Stimulated activated CD8-positive, alpha-beta memory T cell treated with anti-CD3 and anti-CD28 coated beads, Interleukin-2, amount 100 ng/mL, for 48 hours (primary cell): ENCODE data around the gene SPRTN.

Source experiments
- DNase-seq, 2 donors: peaks; one replicate each; pipeline ENCODE4 v3.0.0-alpha.2; 2020; ENCODE audit warnings: low read depth in 2 of 2

The SPRTN gene

GRCh38 chr1:231376875-231377549 is 38.9 kb downstream of the SPRTN start:
- DNase-seq, result no peak

DNA sequence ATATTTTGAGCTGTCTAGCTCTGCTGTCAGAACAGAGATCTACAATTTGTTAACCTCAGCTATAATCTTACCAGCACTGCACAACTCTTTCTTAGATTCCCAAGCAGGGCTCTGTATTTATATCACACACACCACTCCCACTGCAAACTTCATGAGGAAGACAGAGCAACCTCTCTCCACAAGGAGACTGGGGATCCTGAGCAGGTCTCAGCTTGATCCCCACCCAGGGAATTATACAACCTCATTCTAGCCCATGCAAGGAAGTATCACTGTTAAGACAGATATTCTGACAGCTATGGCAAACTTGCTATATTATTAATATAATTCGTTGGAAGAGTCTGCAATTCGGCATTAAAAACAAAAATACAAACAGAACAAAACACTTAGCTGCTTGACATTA is 43.6 kb downstream of the SPRTN start:
- DNase-seq, result no peak

GRCh38 chr1:231382426-231382825 is 44.3 kb downstream of the SPRTN start:
- no peak for DNase-seq

DNA sequence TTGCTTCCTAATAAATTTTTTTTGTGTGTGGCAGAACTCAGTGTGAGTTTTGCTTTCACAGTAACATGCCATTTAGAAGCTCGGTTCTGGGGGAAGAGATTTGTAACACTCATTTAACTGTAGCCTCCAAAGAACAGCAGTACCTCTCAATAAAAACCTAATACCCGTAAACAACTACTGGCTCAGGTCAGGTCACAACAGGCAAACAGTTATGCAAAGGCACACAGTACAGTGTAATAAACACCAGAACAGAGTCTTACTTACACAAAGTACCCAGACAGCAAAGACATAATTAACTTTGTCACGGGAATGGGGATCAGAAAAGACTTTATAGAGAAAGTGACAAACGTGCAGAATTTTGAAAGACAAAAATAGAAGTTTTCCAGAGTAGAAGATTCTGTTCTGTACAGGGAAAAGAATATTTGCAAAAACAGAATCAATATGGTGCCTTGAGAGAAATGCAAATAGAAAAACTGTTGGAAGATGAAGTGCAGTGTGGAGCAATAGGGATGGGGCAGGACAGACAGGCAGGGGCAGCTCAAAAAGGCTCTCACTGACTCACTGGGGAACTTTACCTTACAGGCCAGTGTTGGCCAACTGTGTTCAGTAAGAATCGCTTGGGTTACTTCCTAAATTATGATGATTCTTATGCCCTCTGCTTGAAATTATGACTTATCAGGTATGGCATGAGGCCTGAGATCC is 45.2 kb downstream of the SPRTN start:
- no peak for DNase-seq

DNA sequence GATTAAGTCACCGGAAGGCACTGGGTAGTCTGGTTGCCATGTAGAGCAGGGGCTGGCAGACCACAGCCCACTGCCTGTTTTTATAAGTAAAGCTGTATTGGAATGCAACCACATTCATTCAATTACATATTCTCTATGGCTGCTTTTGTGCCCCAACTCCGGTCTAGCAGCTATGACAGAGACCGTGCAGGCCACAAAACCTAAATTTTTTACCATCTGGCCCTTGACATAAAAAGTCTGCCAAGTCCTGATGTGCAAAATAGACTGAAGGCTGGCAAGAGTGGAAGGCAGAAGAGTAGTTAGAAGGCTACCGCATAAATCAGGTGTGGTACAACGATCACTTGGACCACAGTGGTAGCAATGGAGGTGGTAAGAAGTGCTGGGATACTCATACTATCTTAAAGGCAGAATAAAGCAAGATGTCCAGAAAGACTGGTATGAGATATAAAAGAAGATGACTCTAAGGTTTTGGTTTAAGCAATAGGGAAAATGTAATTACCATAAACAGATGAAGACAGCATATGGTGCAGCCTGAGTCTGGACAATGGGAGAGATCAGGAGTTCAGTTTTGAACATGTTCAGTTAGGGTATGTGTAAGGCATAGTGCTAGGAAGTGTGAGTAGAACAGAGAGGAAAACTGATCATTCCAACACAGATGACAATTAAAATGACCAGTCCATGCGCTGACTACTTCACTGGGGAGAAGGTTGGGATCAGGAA is 46.8 kb downstream of the SPRTN start:
- DNase-seq, result no peak

- no peak for DNase-seq
These were observed 47.3 kb downstream of the SPRTN start for GRCh38 chr1:231385416-231385748.

DNA sequence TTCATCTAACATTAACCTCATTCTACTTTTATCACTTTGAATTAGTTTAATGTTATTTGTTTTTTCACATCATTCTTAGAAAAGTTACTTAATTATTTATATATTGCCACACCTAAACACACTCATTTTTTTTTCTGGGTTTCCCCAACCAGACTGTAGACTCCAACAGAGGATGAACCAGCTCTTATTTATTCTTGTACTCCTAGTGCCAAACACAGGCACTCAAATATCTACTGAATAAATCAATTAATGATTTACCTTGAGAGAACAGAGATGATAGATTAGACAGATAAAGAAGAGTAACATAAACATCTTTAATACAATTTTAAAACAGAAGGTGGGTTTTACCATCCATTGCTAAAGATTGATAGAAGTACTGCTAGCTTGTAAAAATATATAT is 48.4 kb downstream of the SPRTN start:
- DNase-seq, result no peak

DNA sequence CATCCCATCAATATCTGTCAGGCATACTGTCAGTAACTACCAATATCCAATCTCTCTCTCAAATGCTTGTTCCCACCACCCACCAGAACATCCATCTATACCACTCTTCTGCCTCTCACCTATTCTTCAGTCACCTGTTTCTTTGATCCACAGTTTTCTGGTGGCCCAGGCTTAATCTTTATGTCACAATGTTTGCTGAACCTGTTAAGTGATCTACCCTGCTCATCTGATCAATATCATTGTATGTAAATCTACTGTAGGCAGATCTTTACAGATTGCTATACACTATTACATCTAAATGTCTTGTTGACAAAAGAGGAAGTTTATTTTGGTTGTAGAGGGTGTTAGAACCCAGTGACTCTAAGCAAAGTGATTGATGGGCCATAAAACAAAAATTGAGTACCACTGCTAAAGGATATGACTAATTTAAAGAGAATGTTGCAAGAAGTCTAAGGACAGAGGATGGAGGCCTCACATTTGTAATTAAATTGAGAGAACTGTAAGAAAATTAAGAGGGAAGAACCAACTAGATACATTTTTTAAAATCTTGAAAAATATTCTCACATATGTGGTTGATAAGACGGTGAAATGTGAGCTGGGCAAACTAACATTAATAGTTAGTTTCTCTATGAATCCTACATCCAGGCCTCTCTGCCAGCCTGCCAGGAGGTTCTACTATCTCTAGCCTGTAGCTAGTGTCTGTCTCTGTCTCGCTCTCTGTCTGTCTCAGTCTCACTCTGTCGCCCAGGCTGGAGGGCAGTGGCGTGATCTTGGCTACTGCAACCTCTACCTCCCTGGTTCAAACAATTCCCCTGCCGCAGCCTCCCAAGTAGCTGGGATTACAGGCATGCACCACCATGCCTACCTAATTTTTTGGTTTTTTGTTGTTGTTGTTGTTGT is 49.9 kb downstream of the SPRTN start:
- DNase-seq, result no peak

DNA sequence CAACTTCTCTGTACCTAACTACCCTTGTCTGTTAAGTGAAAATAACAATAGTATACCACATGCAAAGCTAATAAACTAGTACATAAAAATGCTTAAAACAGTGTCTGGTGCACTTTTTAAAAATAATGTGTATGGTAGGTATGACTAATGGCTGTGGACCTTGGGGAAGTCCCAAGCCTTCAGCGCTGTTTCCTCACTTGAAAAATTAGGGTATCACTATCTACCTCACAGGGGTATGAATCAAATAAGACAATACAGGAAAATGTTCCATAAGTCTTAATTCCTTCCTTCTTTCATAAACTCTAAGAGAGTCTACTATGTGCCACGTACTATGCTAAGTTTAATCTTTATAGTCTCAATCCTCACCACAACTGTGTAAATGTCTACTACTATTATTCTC is 52.0 kb downstream of the SPRTN start:
- no peak for DNase-seq

GRCh38 chr1:231392389-231393131 is 54.5 kb downstream of the SPRTN start:
- no peak for DNase-seq

DNA sequence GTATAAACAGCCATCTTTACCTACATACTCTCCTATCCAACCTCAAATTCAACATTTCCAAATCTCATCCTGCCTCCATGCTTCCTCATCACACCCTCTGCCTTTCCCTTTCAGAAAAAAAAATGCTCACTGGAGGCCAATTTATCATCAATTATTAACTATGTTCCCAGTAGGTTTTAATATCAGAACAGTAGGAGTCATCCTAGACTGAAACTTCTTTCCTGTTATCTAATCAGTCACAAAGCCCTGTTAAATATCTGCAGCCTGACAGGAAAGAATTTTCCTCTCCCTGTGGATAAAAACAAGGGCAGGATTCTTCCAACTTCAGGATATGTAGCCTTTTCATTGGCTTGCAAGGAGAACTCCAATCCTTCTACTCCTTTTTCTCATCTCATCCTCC is 55.6 kb downstream of the SPRTN start:
- no peak for DNase-seq

GRCh38 chr1:231395076-231395997 is 57.2 kb downstream of the SPRTN start:
- DNase-seq, result no peak

DNA sequence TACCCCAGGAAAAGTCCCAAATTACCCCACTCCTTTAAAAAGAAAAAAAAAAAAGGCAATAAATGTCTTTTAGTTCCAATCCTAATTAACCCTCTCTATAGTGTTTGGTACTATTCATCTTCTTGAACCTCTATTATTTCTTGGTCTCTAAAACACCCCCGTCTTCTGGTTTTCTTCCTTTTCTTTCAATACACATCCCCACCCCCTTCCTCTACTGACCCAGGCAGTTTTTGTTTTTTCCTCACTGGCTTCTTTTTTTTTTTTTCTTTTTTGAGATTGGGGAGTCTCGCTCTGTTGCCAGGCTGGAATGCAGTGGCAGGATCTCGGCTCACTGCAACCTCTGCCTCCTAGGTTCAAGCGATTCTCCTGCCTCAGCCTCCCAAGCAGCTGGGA is 57.9 kb downstream of the SPRTN start:
- no peak for DNase-seq

GRCh38 chr1:231396643-231397042 is 58.5 kb downstream of the SPRTN start:
- no peak for DNase-seq

DNA sequence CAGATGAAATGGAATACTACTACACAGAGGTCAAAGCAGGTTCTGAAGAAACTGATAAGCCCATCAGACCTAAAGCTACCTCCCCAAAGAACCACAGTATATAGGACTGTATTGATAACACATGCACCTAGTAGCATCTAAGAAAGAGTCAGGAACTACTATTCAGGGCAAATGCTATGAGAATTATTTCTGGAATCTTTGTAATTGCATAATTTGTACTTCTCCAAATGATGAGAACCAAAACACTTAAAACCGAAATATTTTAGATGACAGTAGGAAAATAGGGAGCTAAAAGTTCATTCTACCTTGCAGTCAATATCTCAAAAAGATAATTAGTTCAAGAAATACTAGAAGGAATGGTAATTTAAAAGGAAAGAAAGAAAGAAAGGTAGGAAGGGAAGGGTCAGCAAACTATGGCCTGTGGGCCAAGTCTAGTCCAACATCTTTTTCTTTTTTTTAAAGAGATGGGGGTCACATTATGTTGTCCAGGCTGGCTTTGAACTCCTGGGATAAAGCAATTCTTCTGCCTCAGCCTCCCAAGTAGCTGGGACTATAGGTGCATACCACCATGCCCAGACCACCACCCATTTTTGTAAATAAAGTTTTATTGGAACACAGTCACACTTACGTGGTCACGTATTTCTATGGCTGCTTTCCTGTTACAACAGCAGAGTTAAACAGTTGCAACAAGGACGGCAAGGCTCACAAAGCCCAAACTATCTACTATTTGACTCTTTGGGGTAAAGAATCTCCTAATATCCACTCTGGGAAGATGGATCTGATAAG is 60.0 kb downstream of the SPRTN start:
- no peak for DNase-seq

GRCh38 chr1:231401478-231401877 is 63.4 kb downstream of the SPRTN start:
- DNase-seq, result no peak

DNA sequence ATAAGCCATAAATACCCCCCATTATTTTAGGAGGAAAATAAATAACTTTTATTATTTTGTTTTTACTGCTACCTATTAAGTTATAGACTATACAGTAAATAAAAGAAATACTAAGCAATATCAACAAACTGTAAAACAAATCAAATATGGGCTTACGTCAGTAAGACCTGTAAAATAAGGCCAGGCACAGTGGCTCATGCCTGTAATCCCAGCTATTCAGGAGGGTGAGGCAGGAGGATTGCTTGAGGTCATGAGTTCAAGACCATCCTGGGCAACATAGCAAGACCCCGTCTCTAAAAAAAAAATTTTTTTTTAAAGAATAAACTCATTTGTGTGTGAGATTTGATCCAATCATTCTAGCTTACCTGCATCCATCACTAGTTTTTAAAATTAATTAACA is 66.2 kb downstream of the SPRTN start:
- no peak for DNase-seq
